GM12878 (cell line): ENCODE results near the gene ADAMTS2. TPM values are rescaled to one million over a fixed set of nuclear protein-coding genes. Genes with fewer than 3 reads are reported as not detected.

Source experiments
- ATAC-seq: fragments of 200-7000 bp; cut with Tn5 transposase; 3 replicates; pipeline ENCODE4 v1.9.1; 2020; ENCODE audit warnings: mild to moderate bottlenecking, moderate library complexity
- BruUV-seq: library from RNA; stranded (reverse); fragments of 400-500 nt; replicated peaks from 2 replicates; lab custom pipeline; 2021; lab: Mats Ljungman, UMichigan
- CTCF ChIA-PET: fragments of 300-600 bp; sonication (Branson Sonifier 250); formaldehyde crosslinking; extraction: SDS; loops from one replicate; lab custom pipeline; 2021; ENCODE audit warnings: inconsistent platforms; lab: Yijun Ruan, JAX
- POLR2A ChIA-PET: fragments of 350-600 bp; formaldehyde crosslinking; extraction: SDS; loops from one replicate; lab custom pipeline; 2021; ENCODE audit warnings: inconsistent platforms; lab: Charles Lee
- RAD21 ChIA-PET: fragments of 300-600 bp; sonication (Branson Sonifier 250); formaldehyde crosslinking; loops from one replicate; lab custom pipeline; 2023; ENCODE audit warnings: antibody characterized with exemption; ENCODE audit not compliant: unreplicated experiment; lab: Charles Lee
- SMC1A ChIA-PET: fragments of 300-600 bp; sonication (Branson Sonifier 250); formaldehyde crosslinking; loops from one replicate; lab custom pipeline; 2023; ENCODE audit not compliant: unreplicated experiment, uncharacterized antibody; lab: Charles Lee
- DNase-seq: peaks from one replicate; pipeline ENCODE4 v3.0.0-alpha.2; 2011; ENCODE audit warnings: low read depth, low spot score
- FAIRE-seq: peaks from 3 replicates; lab custom pipeline; 2011; peaks lifted over from hg19 to GRCh38; lab: Jason Lieb, UNC
- H2AFZ ChIP-seq: 2 replicates; pipeline ENCODE4 v1.6.0; 2011; ENCODE audit warnings: low read depth, low read length, control low read depth; ENCODE audit not compliant: control insufficient read depth
- H3K27ac ChIP-seq: 2 replicates; pipeline ENCODE4 v1.5.1; 2011; ENCODE audit warnings: control low read depth; ENCODE audit not compliant: control insufficient read depth, insufficient read depth
- H3K27me3 ChIP-seq, 2 experiments: replicated peaks in 1 of 2; 2 replicates each; pipeline versions ENCODE4 v1.6.0 to v1.6.1; 2011; ENCODE audit warnings: low read length in 1 of 2; ENCODE audit not compliant: control insufficient read depth in 2 of 2, insufficient read depth in 2 of 2
- H3K36me3 ChIP-seq, 2 experiments: 2 replicates each; pipeline ENCODE4 v1.5.1; 2011; ENCODE audit warnings: low read length in 1 of 2; ENCODE audit not compliant: control insufficient read depth in 2 of 2, insufficient read depth in 2 of 2
- H3K4me1 ChIP-seq: 2 replicates; pipeline ENCODE4 v1.6.1; 2011; ENCODE audit warnings: mild to moderate bottlenecking, low read length, moderate library complexity, mixed read lengths; ENCODE audit not compliant: control insufficient read depth, insufficient read depth
- H3K4me2 ChIP-seq: 2 replicates; pipeline ENCODE4 v1.6.0; 2011; ENCODE audit warnings: control low read depth; ENCODE audit not compliant: control insufficient read depth, insufficient read depth
- H3K4me3 ChIP-seq: fragments of 200-600 bp; sonication (generic); 2 replicates; pipeline ENCODE4 v1.5.1; 2016
- H3K79me2 ChIP-seq: 2 replicates; pipeline ENCODE4 v1.6.0; 2011; ENCODE audit warnings: low read length; ENCODE audit not compliant: control insufficient read depth, insufficient read depth
- H3K9ac ChIP-seq: 2 replicates; pipeline ENCODE4 v1.8.0; 2011; ENCODE audit warnings: low read length, control low read depth, mixed read lengths; ENCODE audit not compliant: control insufficient read depth, insufficient read depth
- H3K9me3 ChIP-seq: replicated peaks from 3 replicates; pipeline ENCODE4 v1.5.1; 2011; ENCODE audit warnings: mild to moderate bottlenecking, low read length; ENCODE audit not compliant: control insufficient read depth, insufficient read depth
- H4K20me1 ChIP-seq: 2 replicates; pipeline ENCODE4 v1.6.0; 2011; ENCODE audit not compliant: control insufficient read depth, insufficient read depth
- ASH2L ChIP-seq: fragments of 300-600, 200-600 bp; sonication (generic); IDR thresholded peaks from 2 replicates; pipeline ENCODE4 v1.6.1; 2017; ENCODE audit warnings: low read depth, mild to moderate bottlenecking, borderline replicate concordance
- BHLHE40 ChIP-seq, 2 experiments: fragments of 450-650 bp in 1 of 2; IDR thresholded peaks; 2 replicates each; pipeline ENCODE4 v1.6.1; 2011 to 2017; ENCODE audit warnings: low read depth in 2 of 2, borderline replicate concordance in 1 of 2, improper control_type of control experiment in 1 of 2, low read length in 1 of 2, mild to moderate bottlenecking in 1 of 2
- BMI1 ChIP-seq: fragments of 450-650 bp; IDR thresholded peaks from 2 replicates; pipeline ENCODE4 v1.6.1; 2016; ENCODE audit warnings: mild to moderate bottlenecking, moderate library complexity, borderline replicate concordance
- ETV6 ChIP-seq, 2 experiments: fragments of 450-650 bp in 1 of 2; IDR thresholded peaks in 1 of 2; conservative IDR thresholded peaks in 1 of 2; 2 replicates each; pipeline ENCODE4 v1.6.1; 2014; ENCODE audit warnings: antibody characterized with exemption in 1 of 2, borderline replicate concordance in 1 of 2, low read depth in 1 of 2, mild to moderate bottlenecking in 1 of 2, moderate library complexity in 1 of 2
- GATAD2B ChIP-seq: fragments of 450-650 bp; conservative IDR thresholded peaks from 2 replicates; pipeline ENCODE4 v1.6.1; 2017; ENCODE audit warnings: low read depth, mild to moderate bottlenecking, moderate library complexity
- MTA2 ChIP-seq: fragments of 450-650 bp; IDR thresholded peaks from 2 replicates; pipeline ENCODE4 v1.6.1; 2016; ENCODE audit warnings: low read depth, mild to moderate bottlenecking, moderate library complexity
- NFXL1 ChIP-seq: fragments of 450-650 bp; IDR thresholded peaks from 2 replicates; pipeline ENCODE4 v1.6.1; 2017; ENCODE audit warnings: antibody characterized with exemption, mild to moderate bottlenecking, borderline replicate concordance
- NR2C1 ChIP-seq: fragments of 450-650 bp; IDR thresholded peaks from 2 replicates; pipeline ENCODE4 v1.6.1; 2017; ENCODE audit warnings: antibody characterized with exemption, mild to moderate bottlenecking, moderate library complexity
- NR2F1 ChIP-seq: fragments of 450-650 bp; conservative IDR thresholded peaks from 2 replicates; pipeline ENCODE4 v1.6.1; 2017; ENCODE audit warnings: mild to moderate bottlenecking
- RFX5 ChIP-seq: IDR thresholded peaks from 2 replicates; pipeline ENCODE4 v1.6.1; 2011; ENCODE audit warnings: low read depth, low read length, improper control_type of control experiment
- TARDBP ChIP-seq: IDR thresholded peaks from 2 replicates; pipeline ENCODE4 v1.6.1; 2016; ENCODE audit warnings: borderline replicate concordance
- ZBED1 ChIP-seq: IDR thresholded peaks from 2 replicates; pipeline ENCODE4 v1.6.1; 2016; ENCODE audit warnings: borderline replicate concordance
- WGBS: methylation state at CpG from one replicate; pipeline ENCODE4 v1.1.6; 2016; ENCODE audit warnings: low lambda C conversion rate; ENCODE audit not compliant: insufficient replicate concordance, insufficient coverage; ENCODE audit errors: missing lambda C conversion rate; 5-methylcytosine and 5-hydroxymethylcytosine counted together
- in situ Hi-C: fragments of 300-500 bp; cut with MboI; formaldehyde crosslinking; loops from 9 replicates; pipeline ENCODE4 v1.14.3; 2018; ENCODE audit warnings: mixed read lengths
- intact Hi-C: fragments of 100-400 bp; cut with micrococcal nuclease; formaldehyde crosslinking; loops from one replicate; pipeline ENCODE4 v1.14.2; 2022; ENCODE audit not compliant: unreplicated experiment
- polyA plus RNA-seq, 11 experiments: library from polyadenylated mRNA; depleted of rRNA in 4 of 11; unstranded in 6 of 11; stranded (reverse) in 5 of 11; fragments of >200 nt; fragmentation: Nextera tagmentation in 4 of 11; fragmentation: Illumina TruSeq in 1 of 11; extraction: Ambion mirVana in 4 of 11; extraction: Trizol in 1 of 11; gene quantifications; 1 replicate in 1 of 11; 2 replicates in 10 of 11; pipeline versions ENCODE4 v1.2.1 to v1.2.3, GENCODE V29; 2011 to 2016; ENCODE audit warnings: inconsistent platforms in 2 of 11, missing spikeins in 2 of 11, low read depth in 1 of 11
- total RNA-seq, 4 experiments: library from RNA; depleted of rRNA in 3 of 4; stranded (reverse); fragments of >200 nt in 3 of 4; fragmentation: Illumina TruSeq in 1 of 4; extraction: Trizol in 1 of 4; gene quantifications; 2 replicates each; pipeline versions ENCODE4 v1.2.1 to v1.2.3, GENCODE V29; 2013 to 2021

ADAMTS2 gene
- total and polyA plus RNA-seq, 10 of the 15 experiments (the other 5 are each of a cell fraction or from before 2014, with no cell fraction given): 0.03 to 0.05 TPM; not detected in 8

DNA sequence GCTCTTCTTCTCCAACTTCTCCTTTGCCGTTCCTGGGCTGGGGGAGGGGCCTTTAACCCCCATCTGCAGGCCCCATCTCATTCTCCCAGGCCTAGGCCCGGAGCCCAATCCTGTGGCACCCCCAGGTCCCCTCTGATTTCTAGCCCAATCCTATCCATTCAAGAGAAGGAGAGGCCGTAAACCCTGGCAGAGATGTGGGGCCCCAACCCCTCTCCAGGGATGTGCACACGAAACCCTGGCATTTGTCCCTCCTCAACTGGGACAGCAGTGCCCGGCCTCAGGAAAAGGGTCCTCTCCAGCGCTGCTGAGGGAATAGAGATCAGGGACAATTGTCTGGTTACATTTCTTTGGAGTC, 24.2 kb upstream of the ADAMTS2 start:
- SMC1A ChIA-PET: no interaction called here
- no peak overlapping the region for H3K4me2 ChIP-seq
- intact Hi-C loops: no loop called here
- no peak overlapping the region for H3K27ac ChIP-seq
- H3K4me3 ChIP-seq: no peak overlapping the region
- no peaks in the 10 kb centered on the region for H4K20me1 ChIP-seq
- no peaks in the 10 kb centered on the region for H3K36me3 ChIP-seq
- H3K79me2 ChIP-seq: no peaks in the 10 kb centered on the region
- CTCF ChIA-PET: no interaction called here
- DNase-seq (no peak), FAIRE-seq (no peak), ATAC-seq (no peak)
- no peaks in the 10 kb centered on the region for H3K4me1 ChIP-seq
- RAD21 ChIA-PET: no interaction called here
- in situ Hi-C loops: no loop called here
- H2AFZ ChIP-seq: no peak overlapping the region
- 14% methylated on average over 6 of the region's 6 CpGs for WGBS
- no peak overlapping the region for H3K9ac ChIP-seq
- no peaks in the 10 kb centered on the region; the same call in 2 of the 3 replicates for H3K9me3 ChIP-seq
- H3K27me3 ChIP-seq: no peaks in the 10 kb centered on the region
- no peak for TF ChIP-seq ZBED1
- TF ChIP-seq, all 136 proteins: peak for 0
- POLR2A ChIA-PET: no interaction called here
- no TSS peak for BruUV-seq

DNA sequence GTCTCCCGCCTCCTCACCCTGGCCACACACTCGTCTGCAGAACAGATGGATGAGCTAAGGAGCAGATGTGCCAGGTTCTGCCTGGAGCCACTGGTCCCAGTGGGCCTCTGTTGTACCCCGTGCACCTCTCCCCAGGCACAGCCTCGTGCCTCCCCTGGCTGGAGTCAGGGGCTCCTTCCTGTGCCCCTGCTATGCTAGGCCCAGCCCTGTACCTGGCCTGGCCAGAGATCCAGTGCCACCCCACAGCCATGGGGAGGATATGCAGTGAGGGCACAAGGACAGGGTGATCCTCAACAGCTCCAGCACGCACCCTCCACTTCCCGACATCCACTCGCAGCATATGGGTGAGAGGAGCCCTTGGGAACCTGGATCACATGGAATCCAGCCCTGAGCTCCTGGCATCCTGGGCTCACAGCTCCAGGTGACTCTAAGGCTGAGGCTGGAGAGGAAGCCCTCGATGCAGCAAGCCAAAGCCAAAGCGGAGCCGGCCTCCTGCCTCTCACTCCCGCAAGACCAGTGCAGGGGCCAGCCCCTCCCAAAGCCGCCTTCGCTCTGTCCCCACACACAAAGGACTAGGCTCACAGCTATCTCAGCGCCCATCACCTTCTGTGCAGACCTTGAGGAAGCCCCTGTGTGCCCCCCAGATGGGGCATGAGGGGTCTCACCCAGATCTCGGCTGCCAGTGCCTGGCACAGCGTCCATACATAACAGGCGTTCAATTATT, 23.7 kb upstream of the ADAMTS2 start:
- in situ Hi-C loops (no loop called here), intact Hi-C loops (no loop called here)
- RAD21 ChIA-PET: no interaction called here
- Histone ChIP-seq H3K36me3 (no peaks in the 10 kb centered on the region), H2AFZ (no peak overlapping the region), H3K4me1 (no peaks in the 10 kb centered on the region), H3K9me3 (no peaks in the 10 kb centered on the region; the same call in 2 of the 3 replicates), H3K27ac (no peak overlapping the region), H3K79me2 (no peaks in the 10 kb centered on the region), H3K4me3 (no peak overlapping the region), H3K9ac (no peak overlapping the region), H3K4me2 (no peak overlapping the region), H4K20me1 (no peaks in the 10 kb centered on the region), H3K27me3 (no peaks in the 10 kb centered on the region)
- TF ChIP-seq GATAD2B (no peak), ASH2L (no peak), BHLHE40 (IDR thresholded peaks at IDR 0.05; ENCODE audit: borderline replicate concordance in 1 of 2, low read depth in 2 of 2, low read length in 1 of 2) (no peak), ETV6 (conservative IDR thresholded peaks at IDR 0.05 in 1 of 2, IDR thresholded peaks at IDR 0.05 in 1 of 2; ENCODE audit: borderline replicate concordance in 1 of 2, low read depth in 1 of 2) (no peak), TARDBP (no peak), NR2C1 (no peak), BMI1 (no peak), NR2F1 (no peak), MTA2 (no peak), NFXL1 (no peak), RFX5 (no peak)
- no TSS peak for BruUV-seq
- SMC1A ChIA-PET: no interaction called here
- FAIRE-seq (no peak), ATAC-seq (no peak), DNase-seq (no peak)
- POLR2A ChIA-PET: no interaction called here
- 57% methylated on average over 17 of the region's 17 CpGs for WGBS
- CTCF ChIA-PET: no interaction called here
